ENCODE results near the gene LMO7. TPM values are rescaled to one million over a fixed set of nuclear protein-coding genes. Genes with fewer than 3 reads are reported as not detected.
A peak's percentile ranks its signal among the peaks of the same experiment; 100 is the strongest.

The LMO7 gene
- total RNA-seq, 1 experiment from 2014 or later, result 105 TPM

- Mint-ChIP-seq H3K27me3 (ENCODE audit: unreplicated experiment) (no peaks in the 10 kb centered on the region), H3K9me3 (ENCODE audit: low read depth, unreplicated experiment) (no peaks in the 10 kb centered on the region), H3K4me3 (ENCODE audit: low read depth, unreplicated experiment) (peak overlapping the region; percentile 45), H3K36me3 (ENCODE audit: insufficient read depth, unreplicated experiment) (peaks cover 9% of the 10 kb centered on the region), H3K4me1 (ENCODE audit: low read depth, unreplicated experiment) (no peaks in the 10 kb centered on the region), H3K27ac (ENCODE audit: unreplicated experiment) (peak overlapping the region; percentile 93)
- CTCF ChIA-PET, result interaction anchor here (1.3 to 1.5 kb wide), 2 partner anchors 9 to 160 kb away, joined by 3 read pairs; no protein-coding TSS in a partner anchor
- intact Hi-C loops (cut with micrococcal nuclease; ENCODE audit: unreplicated experiment), result loop anchor here (2.0 to 10.0 kb wide), 2 partner anchors 55 to 89 kb away; no protein-coding TSS in a partner anchor
- TSS peak; percentile 82 for BruUV-seq (replicated peaks)
- no peak for TF ChIP-seq CTCF (IDR thresholded peaks at IDR 0.05; ENCODE audit: unreplicated experiment)
- DNase-seq, result no peak
Observed at GRCh38 chr13:75705395-75705794, 69.3 kb downstream of the LMO7 start.

- Mint-ChIP-seq H3K9me3 (ENCODE audit: low read depth, unreplicated experiment) (no peaks in the 10 kb centered on the region), H3K4me3 (ENCODE audit: low read depth, unreplicated experiment) (no peak overlapping the region), H3K27me3 (ENCODE audit: unreplicated experiment) (no peaks in the 10 kb centered on the region), H3K4me1 (ENCODE audit: low read depth, unreplicated experiment) (no peaks in the 10 kb centered on the region), H3K27ac (ENCODE audit: unreplicated experiment) (peak overlapping the region; percentile 93), H3K36me3 (ENCODE audit: insufficient read depth, unreplicated experiment) (peaks cover 9% of the 10 kb centered on the region)
- TF ChIP-seq CTCF (IDR thresholded peaks at IDR 0.05; ENCODE audit: unreplicated experiment), result no peak
- BruUV-seq (replicated peaks), result no TSS peak
- intact Hi-C loops (cut with micrococcal nuclease; ENCODE audit: unreplicated experiment), result loop anchor here (2.0 to 10.0 kb wide), 2 partner anchors 55 to 89 kb away; no protein-coding TSS in a partner anchor
- CTCF ChIA-PET, result no interaction called here
- no peak for DNase-seq
Observed at GRCh38 chr13:75705908-75706307, 69.8 kb downstream of the LMO7 start.

- H3K27me3 Mint-ChIP-seq (ENCODE audit: unreplicated experiment), result no peaks in the 10 kb centered on the region
- H3K27ac Mint-ChIP-seq (ENCODE audit: unreplicated experiment), result no peak overlapping the region
- no peak overlapping the region for H3K4me3 Mint-ChIP-seq (ENCODE audit: low read depth, unreplicated experiment)
- intact Hi-C loops (cut with micrococcal nuclease; ENCODE audit: unreplicated experiment), result no loop called here
- CTCF ChIA-PET, result no interaction called here
- TF ChIP-seq CTCF (IDR thresholded peaks at IDR 0.05; ENCODE audit: unreplicated experiment), result no peak
- no peaks in the 10 kb centered on the region for H3K36me3 Mint-ChIP-seq (ENCODE audit: insufficient read depth, unreplicated experiment)
- DNase-seq, result no peak
- no peaks in the 10 kb centered on the region for H3K9me3 Mint-ChIP-seq (ENCODE audit: low read depth, unreplicated experiment)
- H3K4me1 Mint-ChIP-seq (ENCODE audit: low read depth, unreplicated experiment), result no peaks in the 10 kb centered on the region
- BruUV-seq (replicated peaks), result no TSS peak
Observed at GRCh38 chr13:75713852-75714251, 77.7 kb downstream of the LMO7 start.

GRCh38 chr13:75715601-75716523, 79.7 kb downstream of the LMO7 start:
- CTCF ChIA-PET, result interaction anchor here (0.7 kb wide), 2 partner anchors 11 to 702 kb away, joined by 3 to 5 read pairs; no protein-coding TSS in a partner anchor
- no peaks in the 10 kb centered on the region for H3K36me3 Mint-ChIP-seq (ENCODE audit: insufficient read depth, unreplicated experiment)
- no peak for DNase-seq
- H3K4me3 Mint-ChIP-seq (ENCODE audit: low read depth, unreplicated experiment), result no peak overlapping the region
- BruUV-seq (replicated peaks), result no TSS peak
- H3K27ac Mint-ChIP-seq (ENCODE audit: unreplicated experiment), result peak overlapping the region; percentile 70
- no peaks in the 10 kb centered on the region for H3K27me3 Mint-ChIP-seq (ENCODE audit: unreplicated experiment)
- no peaks in the 10 kb centered on the region for H3K4me1 Mint-ChIP-seq (ENCODE audit: low read depth, unreplicated experiment)
- no peak for TF ChIP-seq CTCF (IDR thresholded peaks at IDR 0.05; ENCODE audit: unreplicated experiment)
- intact Hi-C loops (cut with micrococcal nuclease; ENCODE audit: unreplicated experiment), result no loop called here
- H3K9me3 Mint-ChIP-seq (ENCODE audit: low read depth, unreplicated experiment), result no peaks in the 10 kb centered on the region
